ENCODE results near the gene NEBL. TPM values are rescaled to one million over a fixed set of nuclear protein-coding genes. Genes with fewer than 3 reads are reported as not detected.
"Not testable (repeated sequence)": the region's sequence is repeated elsewhere in the genome, so short reads cannot be mapped to it uniquely, and the experiment has no call there.

Gene NEBL, protein sequence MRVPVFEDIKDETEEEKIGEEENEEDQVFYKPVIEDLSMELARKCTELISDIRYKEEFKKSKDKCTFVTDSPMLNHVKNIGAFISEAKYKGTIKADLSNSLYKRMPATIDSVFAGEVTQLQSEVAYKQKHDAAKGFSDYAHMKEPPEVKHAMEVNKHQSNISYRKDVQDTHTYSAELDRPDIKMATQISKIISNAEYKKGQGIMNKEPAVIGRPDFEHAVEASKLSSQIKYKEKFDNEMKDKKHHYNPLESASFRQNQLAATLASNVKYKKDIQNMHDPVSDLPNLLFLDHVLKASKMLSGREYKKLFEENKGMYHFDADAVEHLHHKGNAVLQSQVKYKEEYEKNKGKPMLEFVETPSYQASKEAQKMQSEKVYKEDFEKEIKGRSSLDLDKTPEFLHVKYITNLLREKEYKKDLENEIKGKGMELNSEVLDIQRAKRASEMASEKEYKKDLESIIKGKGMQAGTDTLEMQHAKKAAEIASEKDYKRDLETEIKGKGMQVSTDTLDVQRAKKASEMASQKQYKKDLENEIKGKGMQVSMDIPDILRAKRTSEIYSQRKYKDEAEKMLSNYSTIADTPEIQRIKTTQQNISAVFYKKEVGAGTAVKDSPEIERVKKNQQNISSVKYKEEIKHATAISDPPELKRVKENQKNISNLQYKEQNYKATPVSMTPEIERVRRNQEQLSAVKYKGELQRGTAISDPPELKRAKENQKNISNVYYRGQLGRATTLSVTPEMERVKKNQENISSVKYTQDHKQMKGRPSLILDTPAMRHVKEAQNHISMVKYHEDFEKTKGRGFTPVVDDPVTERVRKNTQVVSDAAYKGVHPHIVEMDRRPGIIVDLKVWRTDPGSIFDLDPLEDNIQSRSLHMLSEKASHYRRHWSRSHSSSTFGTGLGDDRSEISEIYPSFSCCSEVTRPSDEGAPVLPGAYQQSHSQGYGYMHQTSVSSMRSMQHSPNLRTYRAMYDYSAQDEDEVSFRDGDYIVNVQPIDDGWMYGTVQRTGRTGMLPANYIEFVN
- not detected for total RNA-seq

DNA sequence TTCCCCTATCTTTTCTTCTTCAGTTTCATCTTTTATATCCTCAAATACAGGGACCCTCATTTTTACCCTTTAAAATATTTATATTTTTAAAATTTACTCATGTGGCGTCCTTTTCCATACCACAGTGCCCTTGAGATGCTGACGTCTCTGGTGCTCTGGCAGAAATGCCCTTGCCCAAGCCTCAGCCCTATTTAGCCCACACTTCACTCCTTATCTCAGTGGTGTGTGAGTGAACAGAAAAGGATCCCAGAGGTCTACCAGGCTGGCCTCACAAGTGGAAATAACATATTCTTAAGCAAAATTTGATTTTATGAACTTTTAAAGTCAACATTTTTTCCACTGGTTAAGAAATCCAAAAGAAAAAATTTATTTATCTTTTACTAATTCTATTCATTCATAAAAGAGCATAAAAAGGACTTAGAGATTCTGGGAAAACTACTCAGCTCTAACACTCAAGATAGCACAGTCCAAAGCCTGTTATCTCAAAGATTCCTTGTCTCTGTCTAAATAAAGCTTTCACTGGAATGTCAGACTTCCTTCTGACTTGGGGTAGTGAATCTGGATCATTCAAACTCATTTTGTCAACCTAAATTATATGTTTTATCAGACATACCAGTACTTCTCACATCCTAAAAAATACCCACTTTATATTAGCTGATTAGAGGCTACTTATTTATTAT, at the start of gene NEBL:
TSS of gene NEBL (minus strand) at position 166 of the 680 bp plus-strand sequence. CDS start at position 60, 106 bp downstream.
- Mint-ChIP-seq H3K4me3 (no peak within 1 kb of the TSS), H3K27ac (no peak within 1 kb of the TSS)

DNA sequence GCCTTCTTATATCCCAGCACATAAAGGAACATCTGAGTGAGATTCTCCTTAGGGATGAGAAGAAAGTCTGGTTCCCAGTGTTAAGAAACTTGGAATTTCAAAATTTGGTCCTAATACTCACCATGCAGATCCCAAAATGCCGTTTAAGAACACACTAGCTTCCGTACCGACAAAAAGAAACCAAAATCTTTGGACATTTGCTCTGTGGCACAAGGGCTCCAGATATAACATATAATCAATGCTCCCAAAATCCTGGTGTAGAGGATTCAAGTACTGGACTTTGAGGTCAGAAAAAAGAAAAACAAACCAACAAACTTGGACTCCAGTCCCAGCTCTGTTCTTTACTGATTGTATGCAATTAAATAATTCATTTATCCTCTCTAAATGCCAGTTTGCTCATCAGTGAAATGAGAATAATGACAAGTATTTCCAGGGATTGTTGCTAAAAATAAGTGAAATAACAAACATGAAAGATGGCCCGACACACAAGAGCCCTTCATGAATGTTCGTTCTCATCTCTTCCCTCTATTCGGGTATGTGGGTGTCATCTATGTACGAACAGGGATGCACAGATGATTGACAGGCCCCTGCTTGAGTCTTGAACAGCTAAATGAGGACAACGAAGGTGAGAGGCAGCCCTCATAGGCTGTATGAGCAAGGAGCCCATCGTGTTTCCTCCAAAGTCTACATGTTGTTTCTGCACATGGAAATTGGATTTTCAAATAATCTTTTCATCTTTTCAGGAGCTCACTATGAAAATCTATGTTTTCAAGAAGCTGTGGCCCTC, 48.6 kb upstream of the NEBL start:
- H3K4me3 Mint-ChIP-seq: no peak overlapping the region

More for the DNA sequence above, at the start of gene NEBL:
- H3K9me3 Mint-ChIP-seq: no peaks in the 10 kb centered on the region
- H3K4me1 Mint-ChIP-seq: no peaks in the 10 kb centered on the region
- H3K36me3 Mint-ChIP-seq (ENCODE audit: low read depth): no peaks in the 10 kb centered on the region
- H3K27me3 Mint-ChIP-seq: no peaks in the 10 kb centered on the region
- no peak for DNase-seq
- POLR2A ChIA-PET: no interaction called here
- CTCF ChIA-PET: no interaction called here

DNA sequence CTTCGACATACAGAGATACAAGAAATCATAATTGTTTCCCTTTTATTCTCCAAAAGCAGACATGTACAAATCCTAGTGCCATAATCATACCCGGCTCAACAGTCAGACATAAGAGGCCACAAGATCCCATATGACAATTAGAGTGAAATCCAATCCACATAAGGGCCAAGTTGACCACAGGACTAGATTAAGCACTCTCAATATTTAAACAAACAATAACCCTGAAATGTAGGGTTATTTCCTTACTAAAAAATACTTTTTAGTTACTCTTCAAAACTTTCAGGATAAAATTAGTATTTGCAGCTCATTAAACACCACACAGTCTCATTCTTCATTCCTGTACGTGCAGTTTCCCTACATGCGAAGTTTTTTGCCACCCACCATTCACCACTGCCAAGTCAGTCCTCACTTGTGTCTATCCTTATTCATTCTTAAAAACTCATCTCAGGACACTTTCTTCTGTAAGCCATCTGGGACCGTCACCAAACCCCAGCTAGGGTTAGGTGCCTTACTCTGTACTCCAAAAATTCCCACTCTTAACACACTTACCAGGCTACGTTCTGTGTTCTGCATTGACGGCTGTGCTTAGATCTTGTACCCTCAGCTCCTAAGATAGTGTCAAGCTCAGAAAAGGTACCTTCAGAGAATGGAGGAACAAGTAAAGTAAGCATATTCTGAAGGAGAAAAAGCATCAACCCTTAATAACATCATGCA, 47.8 kb upstream of the NEBL start:
- CTCF ChIA-PET: no interaction called here
- Mint-ChIP-seq H3K9me3 (no peaks in the 10 kb centered on the region), H3K36me3 (ENCODE audit: low read depth) (no peaks in the 10 kb centered on the region), H3K4me3 (no peak overlapping the region), H3K27me3 (no peaks in the 10 kb centered on the region), H3K4me1 (no peaks in the 10 kb centered on the region), H3K27ac (no peak overlapping the region)
- DNase-seq: no peak
- POLR2A ChIA-PET: no interaction called here

More for the DNA sequence above, 48.6 kb upstream of the NEBL start:
- H3K27ac Mint-ChIP-seq: no peak overlapping the region
- no peak for DNase-seq
- no peaks in the 10 kb centered on the region for H3K9me3 Mint-ChIP-seq
- no peaks in the 10 kb centered on the region for H3K36me3 Mint-ChIP-seq (ENCODE audit: low read depth)
- CTCF ChIA-PET: no interaction called here
- H3K27me3 Mint-ChIP-seq: no peaks in the 10 kb centered on the region
- POLR2A ChIA-PET: no interaction called here
- no peaks in the 10 kb centered on the region for H3K4me1 Mint-ChIP-seq

DNA sequence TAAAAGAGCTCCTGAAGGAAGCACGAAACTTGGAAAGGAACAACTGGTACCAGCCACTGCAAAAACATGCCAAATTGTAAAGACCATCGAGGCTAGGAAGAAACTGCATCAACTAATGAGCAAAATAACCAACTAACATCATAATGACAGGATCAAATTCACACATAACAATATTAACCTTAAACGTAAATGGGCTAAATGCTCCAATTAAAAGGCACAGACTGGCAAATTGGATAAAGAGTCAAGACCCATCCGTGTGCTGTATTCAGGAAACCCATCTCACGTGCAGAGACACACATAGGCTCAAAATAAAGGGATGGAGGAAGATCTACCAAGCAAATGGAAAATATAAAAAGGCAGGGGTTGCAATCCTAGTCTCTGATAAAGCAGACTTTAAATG, 42.3 kb upstream of the NEBL start:
- H3K27me3 Mint-ChIP-seq; H3K27ac Mint-ChIP-seq; H3K4me1 Mint-ChIP-seq; POLR2A ChIA-PET; DNase-seq; H3K9me3 Mint-ChIP-seq; CTCF ChIA-PET; H3K36me3 Mint-ChIP-seq (ENCODE audit: low read depth); H3K4me3 Mint-ChIP-seq: not testable (repeated sequence)

DNA sequence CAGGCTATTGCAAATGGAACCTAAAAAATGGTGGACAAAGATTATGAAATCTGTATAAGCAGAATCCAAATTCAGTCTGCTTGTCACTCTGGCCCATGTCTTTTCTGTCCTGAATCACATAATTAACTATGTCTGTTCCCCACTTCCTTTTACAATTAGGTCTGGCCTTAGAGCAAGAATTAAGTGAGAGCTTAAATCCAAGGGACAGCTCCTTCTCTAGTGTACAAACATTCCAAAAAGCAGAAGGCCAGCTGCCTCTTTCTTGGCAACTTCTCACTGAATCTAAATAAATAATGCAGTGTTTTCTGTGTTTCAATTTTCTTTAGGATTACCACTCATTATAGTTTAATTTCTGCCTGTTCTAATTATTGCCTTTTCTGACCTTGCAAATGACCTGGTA, 39.3 kb upstream of the NEBL start:
- Mint-ChIP-seq H3K4me1 (no peaks in the 10 kb centered on the region), H3K9me3 (peaks cover 6% of the 10 kb centered on the region), H3K27ac (no peak overlapping the region), H3K36me3 (ENCODE audit: low read depth) (no peaks in the 10 kb centered on the region), H3K27me3 (no peaks in the 10 kb centered on the region), H3K4me3 (no peak overlapping the region)
- ChIA-PET POLR2A (no interaction called here), CTCF (no interaction called here)
- DNase-seq: no peak

DNA sequence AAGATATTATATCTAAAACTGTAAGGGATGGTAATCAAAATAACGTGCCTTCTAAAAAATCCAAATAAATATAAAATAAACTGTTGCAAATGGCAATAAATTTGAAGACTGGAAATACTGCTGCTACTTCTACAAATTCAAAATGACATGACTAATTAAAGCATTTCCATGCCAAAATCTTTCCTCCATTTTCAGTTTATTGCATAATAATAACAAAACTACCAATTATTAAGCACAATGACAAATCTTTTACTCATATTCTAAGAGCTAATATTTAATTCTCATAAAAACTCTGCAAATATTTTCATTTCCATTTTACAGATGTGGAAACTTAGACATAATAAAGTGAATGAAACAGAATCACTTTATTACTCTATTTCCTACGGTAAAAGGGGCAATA, 38.8 kb upstream of the NEBL start:
- no peak overlapping the region for H3K4me3 Mint-ChIP-seq
- DNase-seq: no peak
- no peaks in the 10 kb centered on the region for H3K27me3 Mint-ChIP-seq
- ChIA-PET POLR2A (no interaction called here), CTCF (no interaction called here)
- H3K4me1 Mint-ChIP-seq: no peaks in the 10 kb centered on the region
- H3K27ac Mint-ChIP-seq: no peak overlapping the region
- H3K9me3 Mint-ChIP-seq: peaks cover 6% of the 10 kb centered on the region
- H3K36me3 Mint-ChIP-seq (ENCODE audit: low read depth): no peaks in the 10 kb centered on the region

DNA sequence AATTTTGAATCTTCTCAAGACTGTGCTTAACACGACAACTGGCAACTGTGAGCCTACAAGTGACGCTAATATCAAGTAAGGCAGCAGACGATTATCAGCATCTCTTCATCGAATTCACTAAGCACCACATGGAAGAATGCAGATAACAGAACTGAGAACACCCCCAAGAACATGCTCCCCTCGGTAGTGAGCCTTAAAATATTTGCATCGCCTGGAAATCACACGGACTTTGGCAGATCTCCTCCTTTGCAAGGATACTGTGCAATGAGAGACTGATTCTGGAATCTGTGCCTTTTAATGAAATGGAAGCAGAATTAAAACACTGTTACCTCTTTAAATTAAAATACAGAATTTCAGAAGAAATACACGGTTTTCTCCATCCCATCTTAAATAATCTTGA, 38.2 kb upstream of the NEBL start:
- Mint-ChIP-seq H3K9me3 (peaks cover 6% of the 10 kb centered on the region), H3K27ac (no peak overlapping the region), H3K27me3 (no peaks in the 10 kb centered on the region), H3K4me1 (no peaks in the 10 kb centered on the region), H3K4me3 (no peak overlapping the region), H3K36me3 (ENCODE audit: low read depth) (no peaks in the 10 kb centered on the region)
- ChIA-PET CTCF (no interaction called here), POLR2A (no interaction called here)
- DNase-seq: no peak

DNA sequence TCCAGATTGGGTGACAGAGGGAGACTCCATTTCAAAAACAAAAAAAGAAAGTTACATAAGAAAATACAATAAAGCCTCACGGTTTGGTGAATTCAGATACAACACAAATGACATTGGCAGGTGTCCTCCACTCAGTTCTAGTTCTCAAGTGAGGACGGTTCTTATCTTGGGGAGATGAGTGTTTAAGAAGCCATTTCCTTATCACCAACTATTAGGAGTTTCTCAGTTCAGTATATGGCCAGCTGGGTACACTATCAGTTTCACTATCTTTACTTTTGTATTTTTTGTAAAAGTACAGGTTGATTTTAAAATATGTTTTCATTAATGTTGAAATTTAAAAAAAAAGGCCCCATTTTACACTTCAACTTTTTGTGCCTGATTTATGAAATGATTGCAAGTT, 36.6 kb upstream of the NEBL start:
- no peak for DNase-seq
- Mint-ChIP-seq H3K36me3 (ENCODE audit: low read depth) (no peaks in the 10 kb centered on the region), H3K27ac (no peak overlapping the region), H3K27me3 (no peaks in the 10 kb centered on the region), H3K9me3 (peaks cover 6% of the 10 kb centered on the region), H3K4me3 (no peak overlapping the region), H3K4me1 (no peaks in the 10 kb centered on the region)
- ChIA-PET POLR2A (no interaction called here), CTCF (no interaction called here)

DNA sequence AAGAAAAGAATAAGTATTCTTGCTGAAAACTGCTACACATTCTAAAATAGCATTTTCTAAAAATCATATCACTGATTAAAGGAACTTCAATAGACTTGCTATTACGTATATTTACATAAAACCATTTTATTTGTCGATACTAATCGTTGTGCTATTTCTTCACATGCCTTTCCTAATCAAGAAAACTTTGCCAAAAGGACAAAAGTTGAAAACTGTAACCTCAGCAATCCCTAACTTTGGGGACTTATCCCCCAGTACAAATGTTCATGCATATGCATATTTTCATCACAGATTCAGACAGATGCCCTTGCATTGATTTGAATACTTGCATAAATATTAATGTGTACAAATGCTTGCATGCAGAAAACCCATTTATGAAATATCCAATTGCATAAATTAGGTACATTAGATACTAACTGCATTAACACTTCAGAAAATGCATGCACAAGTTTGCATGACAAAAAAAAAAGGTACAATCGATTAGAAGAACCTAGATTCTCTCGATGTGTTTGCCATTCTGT, 35.6 kb upstream of the NEBL start:
- no peaks in the 10 kb centered on the region for H3K27me3 Mint-ChIP-seq
- H3K27ac Mint-ChIP-seq: no peak overlapping the region
- DNase-seq: no peak
- POLR2A ChIA-PET: no interaction called here
- H3K9me3 Mint-ChIP-seq: peaks cover 5% of the 10 kb centered on the region
- no peak overlapping the region for H3K4me3 Mint-ChIP-seq
- H3K4me1 Mint-ChIP-seq: no peaks in the 10 kb centered on the region
- CTCF ChIA-PET: no interaction called here
- no peaks in the 10 kb centered on the region for H3K36me3 Mint-ChIP-seq (ENCODE audit: low read depth)

DNA sequence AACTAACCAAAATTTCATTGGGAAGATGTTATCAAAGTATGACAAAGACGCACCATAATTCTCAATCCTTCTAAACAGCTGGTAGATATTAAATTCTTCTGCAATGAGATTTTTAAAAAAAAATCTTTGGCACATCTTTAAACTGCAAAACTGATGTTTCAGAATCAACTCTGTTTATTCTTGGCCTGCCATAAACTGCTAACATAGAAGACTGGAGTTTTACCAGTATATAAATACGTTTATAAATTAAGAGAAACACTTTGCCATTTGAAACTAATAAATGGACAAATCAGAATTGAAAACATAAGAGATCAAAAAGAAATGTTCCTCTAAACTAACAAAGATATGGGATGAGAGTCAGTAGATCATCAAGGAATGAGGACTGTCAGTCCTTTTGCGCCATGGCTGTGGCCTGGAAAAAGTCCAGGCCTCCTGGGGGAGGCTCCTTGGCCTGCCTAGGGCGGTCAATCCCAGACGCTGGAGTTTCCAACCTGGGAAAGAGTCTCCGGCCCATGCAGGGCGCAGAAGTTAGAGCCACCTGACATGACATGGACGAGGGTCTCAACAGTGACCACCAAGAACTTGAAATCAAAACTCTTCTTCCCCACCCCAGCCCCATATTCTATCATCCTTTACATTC, 34.2 kb upstream of the NEBL start:
- ChIA-PET POLR2A (no interaction called here), CTCF (no interaction called here)
- H3K27me3 Mint-ChIP-seq: no peaks in the 10 kb centered on the region
- no peak for DNase-seq
- no peaks in the 10 kb centered on the region for H3K9me3 Mint-ChIP-seq
- H3K4me3 Mint-ChIP-seq: no peak overlapping the region
- H3K4me1 Mint-ChIP-seq: no peaks in the 10 kb centered on the region
- H3K36me3 Mint-ChIP-seq (ENCODE audit: low read depth): no peaks in the 10 kb centered on the region
- H3K27ac Mint-ChIP-seq: no peak overlapping the region

DNA sequence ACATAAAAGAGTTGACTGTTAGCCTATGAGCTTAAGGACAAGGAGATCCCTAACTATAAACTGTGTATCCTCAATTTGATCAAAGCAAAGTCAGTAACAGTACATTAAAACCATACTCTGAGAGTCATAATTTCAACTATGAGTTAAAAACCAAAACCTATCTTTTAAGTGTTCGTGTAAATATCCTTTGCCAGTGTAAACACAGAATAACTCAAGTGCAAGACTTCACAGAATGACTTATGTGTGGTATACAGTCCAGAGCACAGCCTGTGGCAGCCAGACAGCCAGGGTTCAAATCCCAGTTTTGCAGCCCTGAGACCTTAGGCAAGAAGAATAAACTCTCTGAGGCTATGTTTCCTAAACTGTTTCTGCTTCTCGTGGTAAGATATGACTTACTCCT, 30.3 kb upstream of the NEBL start:
- Mint-ChIP-seq H3K27me3 (no peaks in the 10 kb centered on the region), H3K4me3 (no peak overlapping the region), H3K4me1 (no peaks in the 10 kb centered on the region), H3K36me3 (ENCODE audit: low read depth) (no peaks in the 10 kb centered on the region), H3K9me3 (no peaks in the 10 kb centered on the region), H3K27ac (no peak overlapping the region)
- POLR2A ChIA-PET: no interaction called here
- CTCF ChIA-PET: no interaction called here
- no peak for DNase-seq

DNA sequence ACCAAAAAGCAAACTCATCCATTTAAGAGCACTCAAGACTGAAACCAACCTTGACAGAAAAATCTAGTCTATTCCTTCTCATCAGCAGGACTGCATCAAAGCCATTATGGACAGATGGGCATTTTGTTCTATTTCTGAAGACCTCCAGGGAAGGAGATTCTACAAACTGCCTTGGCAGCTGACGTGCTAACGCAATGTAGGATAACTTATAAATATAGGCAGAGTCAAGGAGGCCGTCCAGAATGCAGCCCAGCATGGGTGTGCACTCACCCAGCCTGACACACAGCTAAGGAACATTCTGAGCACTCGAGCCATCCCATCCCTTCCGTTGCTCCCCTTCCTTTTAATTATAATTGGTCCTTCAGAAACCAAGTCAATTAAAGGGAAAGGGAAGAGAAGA, 25.3 kb upstream of the NEBL start:
- ChIA-PET POLR2A (no interaction called here), CTCF (no interaction called here)
- no peaks in the 10 kb centered on the region for H3K27me3 Mint-ChIP-seq
- no peak overlapping the region for H3K4me3 Mint-ChIP-seq
- H3K4me1 Mint-ChIP-seq: no peaks in the 10 kb centered on the region
- H3K27ac Mint-ChIP-seq: no peak overlapping the region
- no peaks in the 10 kb centered on the region for H3K9me3 Mint-ChIP-seq
- no peaks in the 10 kb centered on the region for H3K36me3 Mint-ChIP-seq (ENCODE audit: low read depth)
- no peak for DNase-seq

All from activated CD4-positive, alpha-beta T cell treated with anti-CD3 and anti-CD28 coated beads, Interleukin-2, amount 10 ng/mL, durations not matched to agents 7 days and 5 days (primary cell).